ENCODE results near the gene FLCN. TPM values are rescaled to one million over a fixed set of nuclear protein-coding genes. Genes with fewer than 3 reads are reported as not detected.

FLCN gene
- total RNA-seq, 2 experiments from 2014 or later = 21.3 to 22.7 TPM

DNA sequence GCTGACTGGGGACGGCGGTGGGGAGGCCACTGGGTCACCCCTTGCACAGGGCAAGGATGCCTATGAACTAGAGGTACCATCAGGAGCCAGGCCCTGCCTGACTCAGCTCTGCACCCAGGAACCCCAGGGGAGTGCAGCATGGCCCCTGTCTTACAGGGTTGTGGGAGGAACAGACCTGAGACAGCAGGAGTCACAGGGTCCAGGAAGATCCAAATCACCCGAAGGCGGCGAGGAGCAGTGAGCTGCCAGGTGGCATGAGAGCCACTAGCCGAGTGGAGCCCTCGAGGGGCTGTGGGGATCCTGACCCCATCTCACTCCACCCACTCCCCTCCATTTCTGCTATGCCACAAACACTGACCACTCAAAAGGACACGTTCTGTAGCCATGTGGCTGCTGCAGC is 61.6 kb downstream of the FLCN start:
- DNase-seq = no peak
- Mint-ChIP-seq H3K4me3 (no peak overlapping the region), H3K27me3 (no peaks in the 10 kb centered on the region), H3K27ac (no peak overlapping the region), H3K4me1 (peaks cover 33% of the 10 kb centered on the region), H3K9me3 (no peaks in the 10 kb centered on the region), H3K36me3 (peaks cover 25% of the 10 kb centered on the region)

DNA sequence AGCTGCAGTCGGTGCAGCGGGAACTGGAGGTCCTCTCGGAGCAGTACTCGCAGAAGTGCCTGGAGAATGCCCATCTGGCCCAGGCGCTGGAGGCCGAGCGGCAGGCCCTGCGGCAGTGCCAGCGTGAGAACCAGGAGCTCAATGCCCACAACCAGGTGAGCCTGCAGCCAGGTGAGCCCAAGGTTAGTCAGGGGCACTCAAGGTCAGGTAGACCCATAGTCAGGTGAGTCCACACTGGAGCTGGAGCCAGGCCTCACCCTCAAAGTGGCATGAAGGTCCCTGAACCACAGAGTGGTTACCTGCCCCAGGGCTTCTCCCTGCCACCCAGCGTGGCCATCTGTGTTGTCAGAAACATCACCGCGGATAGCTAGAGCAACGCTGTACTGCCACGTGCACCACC is 63.0 kb downstream of the FLCN start:
- Mint-ChIP-seq H3K9me3 (no peaks in the 10 kb centered on the region), H3K27me3 (no peaks in the 10 kb centered on the region), H3K27ac (no peak overlapping the region), H3K4me1 (peaks cover 22% of the 10 kb centered on the region), H3K4me3 (no peak overlapping the region), H3K36me3 (peaks cover 17% of the 10 kb centered on the region)
- no peak for DNase-seq

DNA sequence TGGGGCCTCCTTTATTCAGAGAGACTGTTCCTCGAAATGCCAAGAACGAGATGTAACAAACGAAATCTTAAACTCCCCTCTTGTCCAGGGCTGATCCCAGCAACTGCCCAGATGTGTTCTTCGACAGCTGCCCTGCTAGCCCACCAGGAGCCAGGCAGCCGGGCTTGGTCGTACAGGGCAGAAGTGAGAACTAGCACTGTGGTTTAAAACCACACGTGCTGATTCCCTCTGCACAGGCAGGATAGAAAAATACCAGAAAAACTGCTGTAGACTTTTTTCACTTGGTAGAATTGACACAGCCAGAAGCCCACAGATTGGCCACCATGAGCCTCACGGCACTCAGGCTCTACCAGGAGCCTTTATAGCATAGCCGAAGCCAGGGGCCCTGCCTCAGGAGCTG is 64.0 kb downstream of the FLCN start:
- Mint-ChIP-seq H3K36me3 (peaks cover 15% of the 10 kb centered on the region), H3K27me3 (no peaks in the 10 kb centered on the region), H3K4me3 (no peak overlapping the region), H3K9me3 (no peaks in the 10 kb centered on the region), H3K27ac (no peak overlapping the region), H3K4me1 (peaks cover 16% of the 10 kb centered on the region)
- no peak for DNase-seq

DNA sequence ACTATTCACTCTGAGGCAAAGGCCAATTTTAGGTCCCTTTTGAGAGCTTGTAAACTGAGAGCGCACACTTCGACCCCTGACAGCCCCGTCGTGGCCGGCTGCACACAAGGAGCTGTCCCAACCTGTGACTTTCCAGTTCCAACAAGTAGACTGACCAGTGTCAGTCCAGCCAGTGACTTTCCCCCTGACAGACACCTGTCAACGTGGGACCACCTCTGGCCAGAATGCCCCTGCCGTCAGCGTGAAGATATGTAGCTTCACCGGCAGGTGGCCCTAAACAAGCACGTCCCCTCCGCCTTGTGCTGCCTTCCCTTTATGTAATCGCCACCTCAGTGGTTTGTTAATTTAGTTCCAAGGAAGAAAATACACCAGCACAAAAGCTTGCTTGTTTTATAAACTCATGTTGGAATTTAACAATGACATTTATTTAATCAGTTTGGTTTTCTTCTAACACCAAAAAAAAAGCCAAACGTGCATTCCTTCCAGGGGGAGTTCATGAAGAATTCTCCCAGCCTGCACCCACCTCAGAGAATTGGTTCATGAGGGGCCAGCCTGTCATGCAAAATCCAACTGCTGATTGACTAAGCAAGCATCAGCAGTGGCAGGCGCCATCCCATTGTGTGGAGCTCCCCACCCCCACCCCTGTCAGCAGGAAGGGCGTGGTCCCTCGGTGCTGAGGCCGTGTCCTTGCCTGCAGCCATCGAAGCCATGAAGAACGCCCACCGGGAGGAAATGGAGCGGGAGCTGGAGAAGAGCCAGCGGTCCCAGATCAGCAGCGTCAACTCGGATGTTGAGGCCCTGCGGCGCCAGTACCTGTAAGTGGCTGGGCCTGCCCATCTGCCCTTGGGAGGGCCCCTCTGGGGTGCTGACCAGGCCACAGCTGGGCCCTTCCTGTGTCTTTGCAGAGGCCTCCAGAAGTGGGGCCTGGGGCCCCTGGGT is 64.7 kb downstream of the FLCN start:
- DNase-seq = no peak
- Mint-ChIP-seq H3K36me3 (peaks cover 13% of the 10 kb centered on the region), H3K27ac (no peak overlapping the region), H3K4me1 (peaks cover 11% of the 10 kb centered on the region), H3K4me3 (no peak overlapping the region), H3K9me3 (no peaks in the 10 kb centered on the region), H3K27me3 (no peaks in the 10 kb centered on the region)

DNA sequence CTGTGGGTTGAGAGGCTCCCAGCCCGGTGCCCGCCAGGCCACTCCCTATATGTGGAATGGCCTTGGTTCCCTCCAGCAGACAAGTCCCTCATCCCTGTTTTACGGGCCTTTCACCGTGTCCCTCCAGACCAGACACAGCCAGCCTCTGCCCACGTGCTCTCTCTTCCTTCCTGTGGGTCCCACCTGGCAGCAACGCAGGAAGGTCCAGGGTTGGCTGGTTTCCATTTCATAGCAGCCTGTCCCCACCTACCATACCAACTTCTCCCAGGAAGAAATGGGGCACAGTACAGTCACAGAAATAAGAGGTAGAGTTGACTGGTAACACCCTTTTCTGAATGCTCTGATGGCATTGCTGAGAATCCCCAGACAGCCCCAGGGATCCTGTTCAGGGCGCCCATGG is 65.8 kb downstream of the FLCN start:
- H3K9me3 Mint-ChIP-seq = no peaks in the 10 kb centered on the region
- H3K4me1 Mint-ChIP-seq = peaks cover 4% of the 10 kb centered on the region
- peaks cover 10% of the 10 kb centered on the region for H3K36me3 Mint-ChIP-seq
- DNase-seq = no peak
- no peaks in the 10 kb centered on the region for H3K27me3 Mint-ChIP-seq
- no peak overlapping the region for H3K4me3 Mint-ChIP-seq
- no peak overlapping the region for H3K27ac Mint-ChIP-seq

DNA sequence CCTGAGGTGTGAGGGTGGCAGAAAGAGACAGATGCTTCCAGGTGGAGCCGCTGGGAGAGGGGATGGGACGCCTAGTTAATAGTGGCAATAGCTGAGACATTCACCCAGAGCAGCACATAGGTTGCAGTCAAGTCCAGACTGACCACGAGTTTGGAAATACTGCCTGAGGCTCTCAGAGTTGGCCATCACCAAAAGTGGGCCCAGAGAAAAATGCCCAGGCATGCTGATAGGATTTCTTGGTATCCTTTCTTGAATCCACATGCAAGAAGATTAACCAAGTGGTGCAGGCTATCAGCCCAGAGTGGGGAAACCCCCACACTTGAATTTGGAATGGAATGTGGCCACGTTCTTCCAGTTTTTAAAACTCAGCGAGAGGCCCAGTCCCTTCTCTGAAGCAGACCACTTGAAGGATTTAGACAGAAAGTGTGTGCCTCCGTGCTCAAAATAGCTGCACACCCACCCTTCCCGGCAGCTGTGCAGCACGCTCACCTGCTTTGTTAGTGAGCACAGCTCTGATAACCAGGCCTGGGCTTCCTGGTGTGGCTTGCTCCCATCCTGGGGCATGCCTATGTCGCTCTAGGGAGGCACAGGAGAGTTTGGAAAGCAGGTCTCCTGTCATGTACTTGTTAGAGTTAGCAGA is 66.5 kb downstream of the FLCN start:
- Mint-ChIP-seq H3K9me3 (no peaks in the 10 kb centered on the region), H3K27me3 (no peaks in the 10 kb centered on the region), H3K4me1 (no peaks in the 10 kb centered on the region), H3K27ac (no peak overlapping the region), H3K4me3 (no peak overlapping the region), H3K36me3 (peaks cover 10% of the 10 kb centered on the region)
- no peak for DNase-seq

DNA sequence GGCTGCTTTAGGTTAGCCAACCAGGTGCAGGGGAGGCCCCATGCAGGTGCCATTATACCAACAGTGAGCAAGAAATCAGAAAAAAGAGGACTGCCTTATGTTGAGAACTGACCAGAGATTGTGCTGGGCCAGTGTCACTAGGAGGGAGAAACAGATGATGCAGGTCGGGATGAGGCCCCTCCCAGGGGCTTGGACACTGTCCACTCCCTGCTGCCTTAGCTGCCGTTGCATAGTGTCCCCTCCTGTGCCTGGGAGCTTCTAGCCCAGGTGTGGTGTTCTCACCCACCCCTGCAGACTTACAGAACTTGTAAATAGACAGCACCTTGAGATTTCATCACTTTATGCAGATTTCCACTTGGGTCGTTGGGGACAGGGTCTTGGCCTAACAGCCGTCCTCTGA is 67.6 kb downstream of the FLCN start:
- Mint-ChIP-seq H3K27ac (no peak overlapping the region), H3K27me3 (no peaks in the 10 kb centered on the region), H3K36me3 (peaks cover 14% of the 10 kb centered on the region), H3K4me3 (no peak overlapping the region), H3K9me3 (no peaks in the 10 kb centered on the region), H3K4me1 (no peaks in the 10 kb centered on the region)
- DNase-seq = no peak

DNA sequence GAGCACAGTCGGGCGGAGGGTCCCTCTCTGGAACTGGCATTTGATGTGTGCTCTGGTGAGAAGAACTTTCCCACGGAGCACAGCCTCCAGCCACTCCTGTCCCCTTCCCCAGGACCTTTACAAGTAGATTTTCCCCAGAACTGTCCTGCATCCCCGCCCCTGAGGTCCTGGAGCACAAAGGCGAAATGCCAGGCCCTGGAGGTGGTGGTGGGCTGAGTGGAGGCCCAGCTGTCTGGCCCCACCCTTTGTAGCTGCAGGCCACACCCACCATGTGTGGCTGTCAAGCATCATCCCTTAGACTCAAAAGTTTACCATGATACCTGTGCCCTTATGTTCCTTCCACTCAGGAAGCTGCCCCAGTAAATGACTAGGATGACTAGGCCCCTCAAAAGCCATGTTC is 68.6 kb downstream of the FLCN start:
- no peak for DNase-seq
- Mint-ChIP-seq H3K27me3 (no peaks in the 10 kb centered on the region), H3K36me3 (peaks cover 14% of the 10 kb centered on the region), H3K9me3 (no peaks in the 10 kb centered on the region), H3K4me3 (no peak overlapping the region), H3K27ac (no peak overlapping the region), H3K4me1 (no peaks in the 10 kb centered on the region)

DNA sequence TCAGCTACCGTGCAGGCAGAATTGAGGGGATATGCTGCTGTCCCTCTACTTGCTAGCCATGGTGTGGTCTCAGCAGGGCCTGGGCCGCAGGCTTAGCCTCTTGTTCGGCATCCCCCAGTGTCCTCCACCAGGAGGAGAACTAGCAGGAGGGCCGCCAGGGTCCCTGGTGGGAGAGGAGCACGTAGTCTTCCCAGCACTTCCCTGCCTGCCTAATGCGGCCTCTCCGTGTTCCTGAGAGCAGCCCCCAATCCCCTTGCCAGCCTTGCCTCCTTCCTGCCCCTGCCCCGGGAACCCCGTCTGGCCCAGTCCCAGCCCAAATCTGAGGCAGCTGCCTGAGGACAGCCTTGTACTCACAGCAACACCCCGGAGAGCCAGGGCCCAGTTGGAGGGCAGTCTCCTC is 69.0 kb downstream of the FLCN start:
- H3K27me3 Mint-ChIP-seq = no peaks in the 10 kb centered on the region

DNA sequence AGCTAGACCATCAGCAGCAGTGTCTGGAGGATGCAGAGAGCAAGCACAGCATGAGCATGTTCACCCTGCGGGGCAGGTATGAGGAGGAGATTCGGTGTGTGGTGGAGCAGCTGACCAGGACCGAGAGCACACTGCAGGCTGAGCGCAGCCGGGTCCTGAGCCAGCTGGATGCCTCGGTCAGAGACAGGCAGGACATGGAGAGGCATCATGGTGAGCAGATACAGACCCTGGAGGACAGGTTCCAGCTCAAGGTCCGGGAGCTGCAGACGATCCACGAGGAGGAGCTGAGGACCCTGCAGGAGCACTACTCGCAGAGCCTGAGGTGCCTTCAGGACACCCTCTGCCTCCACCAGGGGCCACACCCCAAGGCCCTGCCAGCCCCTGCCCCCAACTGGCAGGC is 69.6 kb downstream of the FLCN start:
- Mint-ChIP-seq H3K9me3 (no peaks in the 10 kb centered on the region), H3K4me1 (no peaks in the 10 kb centered on the region), H3K27ac (no peak overlapping the region), H3K4me3 (no peak overlapping the region), H3K27me3 (no peaks in the 10 kb centered on the region), H3K36me3 (peaks cover 12% of the 10 kb centered on the region)
- no peak for DNase-seq

More for the DNA sequence above, 69.0 kb downstream of the FLCN start:
- Mint-ChIP-seq H3K4me3 (no peak overlapping the region), H3K4me1 (no peaks in the 10 kb centered on the region), H3K27ac (no peak overlapping the region), H3K9me3 (no peaks in the 10 kb centered on the region), H3K36me3 (peaks cover 14% of the 10 kb centered on the region)
- no peak for DNase-seq

DNA sequence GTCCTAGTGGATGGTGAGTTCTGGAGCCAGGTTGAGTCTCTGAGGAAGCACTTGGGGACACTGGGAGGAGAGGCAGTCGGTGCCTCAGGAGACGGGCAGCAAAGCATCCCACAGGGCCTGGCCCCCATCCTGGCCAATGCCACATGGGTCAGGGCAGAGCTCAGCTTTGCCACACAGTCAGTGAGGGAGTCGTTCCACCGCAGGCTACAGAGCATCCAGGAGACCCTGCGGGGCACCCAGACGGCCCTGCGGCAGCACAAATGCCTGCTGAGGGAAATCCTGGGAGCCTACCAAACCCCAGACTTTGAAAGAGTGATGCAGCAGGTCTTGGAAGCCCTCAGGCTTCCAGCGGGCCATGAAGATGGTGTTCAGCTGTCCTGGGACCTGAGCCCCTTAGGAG is 70.5 kb downstream of the FLCN start:
- H3K27me3 Mint-ChIP-seq = no peaks in the 10 kb centered on the region
- H3K36me3 Mint-ChIP-seq = peaks cover 12% of the 10 kb centered on the region
- no peak for DNase-seq
- no peaks in the 10 kb centered on the region for H3K4me1 Mint-ChIP-seq
- no peak overlapping the region for H3K27ac Mint-ChIP-seq
- H3K9me3 Mint-ChIP-seq = no peaks in the 10 kb centered on the region
- no peak overlapping the region for H3K4me3 Mint-ChIP-seq

DNA sequence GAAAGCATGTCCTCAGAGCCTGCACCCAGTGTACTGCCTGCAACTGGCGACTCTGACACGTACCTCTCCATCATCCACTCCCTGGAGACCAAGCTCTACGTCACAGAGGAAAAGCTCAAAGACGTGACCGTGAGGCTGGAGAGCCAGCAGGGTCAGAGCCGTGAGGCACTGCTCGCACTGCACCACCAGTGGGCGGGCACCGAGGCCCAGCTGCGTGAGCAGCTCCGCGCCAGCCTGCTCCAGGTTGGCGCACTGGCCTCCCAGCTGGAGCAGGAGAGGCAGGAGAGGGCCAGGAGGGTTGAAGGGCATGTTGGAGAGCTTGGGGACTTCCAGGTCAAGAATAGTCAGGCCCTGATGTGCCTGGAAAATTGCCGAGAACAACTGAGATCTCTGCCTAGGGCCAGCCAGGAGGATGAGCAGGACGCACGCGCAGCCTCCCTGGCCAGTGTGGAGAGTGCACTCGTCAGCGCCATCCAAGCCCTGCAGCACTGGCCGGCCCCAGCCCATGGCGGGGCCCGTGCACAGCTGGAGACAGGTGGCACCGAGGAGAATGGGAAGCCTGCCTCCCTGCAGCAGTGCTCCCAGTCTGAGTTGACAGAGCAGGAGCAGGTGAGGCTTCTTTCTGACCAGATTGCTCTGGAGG is 71.2 kb downstream of the FLCN start:
- H3K27ac Mint-ChIP-seq = no peak overlapping the region
- H3K27me3 Mint-ChIP-seq = no peaks in the 10 kb centered on the region
- H3K4me1 Mint-ChIP-seq = no peaks in the 10 kb centered on the region
- no peak overlapping the region for H3K4me3 Mint-ChIP-seq
- no peaks in the 10 kb centered on the region for H3K9me3 Mint-ChIP-seq
- DNase-seq = no peak
- H3K36me3 Mint-ChIP-seq = peaks cover 12% of the 10 kb centered on the region

DNA sequence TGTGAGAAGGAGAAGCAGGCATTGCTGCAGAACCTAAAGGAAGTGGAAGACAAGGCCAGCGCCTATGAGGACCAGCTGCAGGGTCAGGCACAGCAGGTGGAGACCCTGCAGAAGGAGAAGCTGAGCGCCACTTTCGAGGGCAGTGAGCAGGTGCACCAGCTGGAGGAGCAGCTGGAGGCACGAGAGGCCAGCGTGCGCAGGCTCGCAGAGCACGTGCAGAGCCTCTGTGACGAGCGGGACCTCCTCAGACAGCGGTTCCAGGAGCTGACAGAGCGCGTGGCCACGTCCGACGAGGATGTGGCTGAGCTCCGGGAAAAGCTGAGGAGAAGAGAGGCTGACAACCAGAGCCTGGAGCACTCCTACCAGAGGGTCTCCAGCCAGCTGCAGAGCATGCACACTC is 72.3 kb downstream of the FLCN start:
- Mint-ChIP-seq H3K27ac (no peak overlapping the region), H3K4me3 (no peak overlapping the region), H3K4me1 (no peaks in the 10 kb centered on the region), H3K27me3 (no peaks in the 10 kb centered on the region), H3K9me3 (no peaks in the 10 kb centered on the region), H3K36me3 (peaks cover 14% of the 10 kb centered on the region)
- no peak for DNase-seq

DNA sequence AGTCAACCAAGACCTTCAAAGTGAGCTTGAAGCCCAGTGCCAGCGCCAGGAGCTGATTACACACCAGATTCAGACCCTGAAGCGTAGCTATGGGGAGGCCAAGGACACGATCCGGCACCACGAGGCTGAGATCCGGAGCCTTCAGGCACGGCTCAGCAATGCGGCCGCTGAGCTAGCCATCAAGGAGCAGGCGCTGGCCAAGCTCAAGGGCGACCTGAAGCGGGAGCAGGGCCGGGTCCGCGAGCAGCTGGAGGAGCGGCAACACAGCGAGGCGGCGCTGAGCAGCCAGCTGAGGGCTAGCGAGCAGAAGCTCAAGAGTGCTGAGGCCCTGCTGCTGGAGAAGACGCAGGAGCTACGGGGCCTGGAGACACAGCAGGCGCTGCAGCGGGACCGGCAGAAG is 72.8 kb downstream of the FLCN start:
- no peaks in the 10 kb centered on the region for H3K27me3 Mint-ChIP-seq
- H3K27ac Mint-ChIP-seq = no peak overlapping the region
- no peaks in the 10 kb centered on the region for H3K4me1 Mint-ChIP-seq
- no peak overlapping the region for H3K4me3 Mint-ChIP-seq
- DNase-seq = no peak
- peaks cover 18% of the 10 kb centered on the region for H3K36me3 Mint-ChIP-seq
- no peaks in the 10 kb centered on the region for H3K9me3 Mint-ChIP-seq
